OCI-LY7 (cell line): Measurements from ENCODE around the gene INPP5F. TPM values are rescaled to one million over a fixed set of nuclear protein-coding genes. Genes with fewer than 3 reads are reported as not detected.

Experiments used
- BruUV-seq: library from RNA; stranded (reverse); fragments of 400-500 nt; replicated peaks from 2 replicates; lab custom pipeline; 2021; lab: Mats Ljungman, UMichigan
- CTCF ChIA-PET: fragments of 300-600 bp; sonication (Branson Sonifier 250); formaldehyde crosslinking; loops from one replicate; lab custom pipeline; 2022; ENCODE audit warnings: antibody characterized with exemption; ENCODE audit not compliant: unreplicated experiment; lab: Charles Lee
- POLR2A ChIA-PET: fragments of 300-600 bp; sonication (Branson Sonifier 250); formaldehyde crosslinking; loops from one replicate; lab custom pipeline; 2022; ENCODE audit warnings: antibody characterized with exemption; lab: Charles Lee
- DNase-seq: peaks from one replicate; pipeline ENCODE4 v3.0.0-alpha.2; 2015; ENCODE audit warnings: low spot score
- H2AFZ ChIP-seq: fragments of 200-600 bp; sonication (generic), shearing (Covaris generic); 2 replicates; pipeline ENCODE4 v1.6.1; 2014; ENCODE audit warnings: mild to moderate bottlenecking, antibody characterized with exemption, low read length, moderate library complexity
- H3K27ac ChIP-seq: fragments of 200-600 bp; sonication (generic); 2 replicates; pipeline ENCODE4 v1.5.1; 2014; ENCODE audit warnings: mixed run types, low read depth, mild to moderate bottlenecking, moderate library complexity, low read length, inconsistent platforms; ENCODE audit not compliant: poor library complexity, severe bottlenecking
- H3K36me3 ChIP-seq: fragments of 200-600 bp; sonication (generic); 2 replicates; pipeline ENCODE4 v1.6.1; 2014; ENCODE audit warnings: mild to moderate bottlenecking, antibody characterized with exemption, low read length, moderate library complexity, mixed read lengths; ENCODE audit not compliant: insufficient read depth
- H3K4me1 ChIP-seq: fragments of 200-600 bp; sonication (generic); 2 replicates; pipeline ENCODE4 v1.5.1; 2014; ENCODE audit warnings: mild to moderate bottlenecking, low read length; ENCODE audit not compliant: insufficient read depth, poor library complexity, severe bottlenecking
- H3K4me2 ChIP-seq: fragments of 200-600 bp; sonication (generic); 2 replicates; pipeline ENCODE4 v1.6.1; 2014; ENCODE audit warnings: mild to moderate bottlenecking, low read length
- H3K4me3 ChIP-seq: fragments of 200-600 bp; sonication (generic); 2 replicates; pipeline ENCODE4 v1.5.1; 2014; ENCODE audit warnings: mild to moderate bottlenecking, low read depth, low read length; ENCODE audit not compliant: poor library complexity, severe bottlenecking
- H3K79me2 ChIP-seq: fragments of 200-600 bp; sonication (generic); 2 replicates; pipeline ENCODE4 v1.6.1; 2016; ENCODE audit warnings: low read depth, mild to moderate bottlenecking, low read length, moderate library complexity, mixed read lengths; ENCODE audit not compliant: insufficient read depth
- H3K9me2 ChIP-seq: fragments of 200-600 bp; sonication (generic); 2 replicates; pipeline ENCODE4 v1.6.1; 2016; ENCODE audit warnings: mild to moderate bottlenecking, low read length, mixed read lengths; ENCODE audit not compliant: insufficient read depth
- H3K9me3 ChIP-seq: fragments of 200-600 bp; sonication (generic); 2 replicates; pipeline ENCODE4 v1.6.1; 2014; ENCODE audit warnings: mild to moderate bottlenecking, mixed run types, low read length, mixed read lengths
- H4K20me1 ChIP-seq: fragments of 200-600 bp; sonication (generic); 2 replicates; pipeline ENCODE4 v1.6.1; 2014; ENCODE audit warnings: mild to moderate bottlenecking, antibody characterized with exemption, low read length, moderate library complexity, mixed read lengths; ENCODE audit not compliant: insufficient read depth
- EZH2phosphoT487 ChIP-seq: fragments of 200-600 bp; sonication (generic); IDR thresholded peaks from 2 replicates; pipeline ENCODE4 v1.6.1; 2018; ENCODE audit warnings: low read depth, borderline replicate concordance, mild to moderate bottlenecking, mixed run types, antibody characterized with exemption, low read length, moderate library complexity, mixed read lengths
- intact Hi-C: fragments of 100-400 bp; cut with micrococcal nuclease; formaldehyde crosslinking; loops from one replicate; pipeline ENCODE4 v1.10.0; 2022; ENCODE audit not compliant: unreplicated experiment
- total RNA-seq, 2 experiments: library from RNA; depleted of rRNA in 1 of 2; stranded (reverse); fragments of >200 nt in 1 of 2; shearing (Covaris generic) in 1 of 2; gene quantifications; 2 replicates each; pipeline ENCODE4 v1.2.3, GENCODE V29; 2014 to 2022
- TF ChIP-seq, protein P1 (sequence below): fragments of 200-600 bp; sonication (generic); conservative IDR thresholded peaks from 2 replicates; pipeline ENCODE4 v1.5.1; 2014; ENCODE audit warnings: mild to moderate bottlenecking, antibody characterized with exemption, low read length, moderate library complexity, mixed read lengths

The INPP5F gene
- total RNA-seq, 2 experiments from 2014 or later, result 6.2 to 12.8 TPM

DNA sequence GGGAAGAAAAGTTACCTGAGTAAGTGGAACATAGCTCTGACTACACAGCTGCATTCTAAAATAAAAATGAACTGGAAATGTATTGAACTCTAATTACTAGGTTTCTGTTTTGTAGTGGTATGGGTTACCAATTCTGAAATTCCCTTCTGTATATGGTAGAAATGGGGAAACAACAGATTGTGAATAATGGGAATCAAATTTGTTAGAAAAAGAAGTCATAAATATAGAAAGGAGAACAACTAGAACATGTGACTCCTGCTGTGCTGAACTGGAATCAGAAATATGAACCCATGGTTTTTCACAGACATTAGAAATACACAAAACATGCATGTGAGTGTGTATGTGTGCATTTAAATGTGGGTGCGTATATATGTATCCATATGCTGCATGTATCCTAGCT is 119.8 kb downstream of the INPP5F start:
- peaks cover 95% of the 10 kb centered on the region for H3K36me3 ChIP-seq
- no peaks in the 10 kb centered on the region for H3K9me2 ChIP-seq
- no peak for DNase-seq
- TF ChIP-seq EZH2phosphoT487, result no peak
- TF ChIP-seq, protein P1, sequence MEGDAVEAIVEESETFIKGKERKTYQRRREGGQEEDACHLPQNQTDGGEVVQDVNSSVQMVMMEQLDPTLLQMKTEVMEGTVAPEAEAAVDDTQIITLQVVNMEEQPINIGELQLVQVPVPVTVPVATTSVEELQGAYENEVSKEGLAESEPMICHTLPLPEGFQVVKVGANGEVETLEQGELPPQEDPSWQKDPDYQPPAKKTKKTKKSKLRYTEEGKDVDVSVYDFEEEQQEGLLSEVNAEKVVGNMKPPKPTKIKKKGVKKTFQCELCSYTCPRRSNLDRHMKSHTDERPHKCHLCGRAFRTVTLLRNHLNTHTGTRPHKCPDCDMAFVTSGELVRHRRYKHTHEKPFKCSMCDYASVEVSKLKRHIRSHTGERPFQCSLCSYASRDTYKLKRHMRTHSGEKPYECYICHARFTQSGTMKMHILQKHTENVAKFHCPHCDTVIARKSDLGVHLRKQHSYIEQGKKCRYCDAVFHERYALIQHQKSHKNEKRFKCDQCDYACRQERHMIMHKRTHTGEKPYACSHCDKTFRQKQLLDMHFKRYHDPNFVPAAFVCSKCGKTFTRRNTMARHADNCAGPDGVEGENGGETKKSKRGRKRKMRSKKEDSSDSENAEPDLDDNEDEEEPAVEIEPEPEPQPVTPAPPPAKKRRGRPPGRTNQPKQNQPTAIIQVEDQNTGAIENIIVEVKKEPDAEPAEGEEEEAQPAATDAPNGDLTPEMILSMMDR, result no peak
- H2AFZ ChIP-seq, result no peak overlapping the region
- BruUV-seq, result no TSS peak
- H3K4me2 ChIP-seq, result no peak overlapping the region
- H3K9me3 ChIP-seq, result no peaks in the 10 kb centered on the region
- H3K4me3 ChIP-seq, result no peak overlapping the region
- H4K20me1 ChIP-seq, result no peaks in the 10 kb centered on the region
- POLR2A ChIA-PET, result interaction anchor here (1.0 kb wide), 1 partner anchor 22 kb away, joined by 3 read pairs; no protein-coding TSS in a partner anchor
- no peaks in the 10 kb centered on the region for H3K4me1 ChIP-seq
- intact Hi-C loops, result no loop called here
- H3K27ac ChIP-seq, result no peak overlapping the region
- H3K79me2 ChIP-seq, result no peaks in the 10 kb centered on the region
- CTCF ChIA-PET, result no interaction called here

DNA sequence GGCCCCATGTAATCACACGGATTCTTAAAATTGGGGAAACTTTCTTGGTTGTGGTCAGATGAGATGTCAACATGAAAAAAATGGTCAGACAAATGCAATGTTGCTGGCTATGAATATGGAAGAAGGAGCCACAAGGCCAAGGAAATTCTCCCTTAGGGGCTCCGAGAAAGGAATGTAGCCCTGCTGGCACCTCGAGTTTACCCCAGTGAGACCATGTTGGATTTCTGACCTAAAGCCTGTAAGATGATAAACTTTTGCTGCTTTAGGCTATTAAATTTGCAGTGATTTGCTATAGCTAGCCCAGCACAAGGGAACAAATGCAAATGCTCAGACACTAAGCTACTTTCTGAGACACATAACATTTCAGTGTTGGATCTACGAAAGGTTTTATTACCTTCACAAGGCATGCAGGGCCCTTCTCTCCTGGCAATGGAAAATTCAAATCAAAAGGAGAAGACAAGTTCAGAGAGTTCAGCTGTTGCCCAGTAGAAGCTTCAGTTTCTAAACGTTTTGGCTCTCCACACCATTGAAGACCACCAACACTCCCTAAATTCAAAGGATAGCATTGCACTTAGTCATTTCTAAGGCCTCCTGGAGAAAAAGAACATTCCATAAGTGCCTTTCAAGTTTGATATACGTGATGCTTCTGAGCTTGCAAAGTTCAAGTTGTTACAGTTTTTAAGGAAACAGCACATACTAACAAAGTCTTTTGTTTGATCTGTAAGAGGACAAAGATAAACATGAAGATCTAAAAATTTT is 123.4 kb downstream of the INPP5F start:
- intact Hi-C loops, result no loop called here
- POLR2A ChIA-PET, result interaction anchor here (1.1 kb wide), 1 partner anchor 13 kb away, joined by 3 read pairs; no protein-coding TSS in a partner anchor
- no peak for TF ChIP-seq EZH2phosphoT487
- TF ChIP-seq, protein P1, result no peak
- Histone ChIP-seq H3K4me2 (no peak overlapping the region), H3K27ac (no peak overlapping the region), H3K9me3 (no peaks in the 10 kb centered on the region), H2AFZ (no peak overlapping the region), H3K36me3 (peaks cover 96% of the 10 kb centered on the region), H3K4me3 (no peak overlapping the region), H4K20me1 (no peaks in the 10 kb centered on the region), H3K79me2 (no peaks in the 10 kb centered on the region), H3K4me1 (no peaks in the 10 kb centered on the region), H3K9me2 (no peaks in the 10 kb centered on the region)
- CTCF ChIA-PET, result no interaction called here
- DNase-seq, result no peak
- no TSS peak for BruUV-seq

DNA sequence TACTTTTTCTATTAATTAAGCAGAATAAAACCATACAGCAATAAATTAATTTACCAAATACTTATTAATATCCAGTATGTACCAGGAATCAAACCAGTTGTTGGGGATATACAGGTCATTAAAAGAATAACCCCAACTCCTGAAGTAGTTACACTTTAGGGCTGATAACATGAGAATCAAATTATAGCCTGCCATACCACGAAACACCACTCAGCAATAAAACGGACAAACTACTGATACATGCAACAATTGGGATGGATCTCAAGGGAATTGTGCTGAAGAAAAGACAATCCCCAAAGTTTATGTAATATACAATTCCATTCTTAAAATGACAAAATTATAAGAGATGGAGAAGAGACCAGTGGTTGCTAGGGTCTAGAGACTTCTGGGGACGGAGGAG is 124.1 kb downstream of the INPP5F start:
- Histone ChIP-seq H3K9me3 (no peaks in the 10 kb centered on the region), H2AFZ (no peak overlapping the region), H3K79me2 (no peaks in the 10 kb centered on the region), H3K9me2 (no peaks in the 10 kb centered on the region), H3K4me2 (no peak overlapping the region), H4K20me1 (no peaks in the 10 kb centered on the region), H3K4me3 (no peak overlapping the region), H3K27ac (no peak overlapping the region), H3K36me3 (peaks cover 89% of the 10 kb centered on the region), H3K4me1 (no peaks in the 10 kb centered on the region)
- BruUV-seq, result no TSS peak
- no peak for DNase-seq
- TF ChIP-seq, protein P1, result no peak
- no peak for TF ChIP-seq EZH2phosphoT487
- ChIA-PET CTCF (no interaction called here), POLR2A (interaction anchor here (0.7 kb wide), 1 partner anchor 757 kb away, joined by 3 read pairs; no protein-coding TSS in a partner anchor)
- intact Hi-C loops, result loop anchor here (10.0 kb wide), 1 partner anchor 245 kb away; no protein-coding TSS in a partner anchor
